GM12878 (cell line): ENCODE results near the gene FAM13C.

ENCODE experiments used
- CTCF ChIP-seq, 3 experiments: IDR thresholded peaks in 2 of 3; conservative IDR thresholded peaks in 1 of 3; 2 replicates each; pipeline ENCODE4 v1.5.1; 2011; ENCODE audit warnings: low read depth in 3 of 3, low read length in 3 of 3, mild to moderate bottlenecking in 3 of 3, control low read depth in 2 of 3, moderate library complexity in 2 of 3, inconsistent platforms in 1 of 3, mixed read lengths in 1 of 3; ENCODE audit not compliant: control insufficient read depth in 2 of 3, insufficient read depth in 1 of 3; ENCODE audit errors: extremely low read depth in 1 of 3
- MEF2A ChIP-seq: IDR thresholded peaks from 2 replicates; pipeline ENCODE4 v1.6.1; 2011; ENCODE audit warnings: low read depth, mild to moderate bottlenecking, low read length, moderate library complexity; ENCODE audit not compliant: insufficient read depth
- SKIL ChIP-seq: fragments of 450-650 bp; IDR thresholded peaks from 2 replicates; pipeline ENCODE4 v1.6.1; 2017; ENCODE audit warnings: mild to moderate bottlenecking, low read depth, inconsistent platforms; ENCODE audit not compliant: poor library complexity, severe bottlenecking
- TAF1 ChIP-seq: IDR thresholded peaks from 2 replicates; pipeline ENCODE4 v1.6.1; 2011; ENCODE audit warnings: mild to moderate bottlenecking, low read depth, low read length, borderline replicate concordance

GRCh38 chr10:59279991-59280505, 82.3 kb downstream of the FAM13C start:
- no peak for TF ChIP-seq SKIL
- no peak for TF ChIP-seq CTCF (IDR thresholded peaks at IDR 0.05 in 2 of 3, conservative IDR thresholded peaks at IDR 0.05 in 1 of 3; ENCODE audit: control insufficient read depth in 2 of 3, extremely low read depth in 1 of 3, insufficient read depth in 1 of 3, low read depth in 3 of 3, low read length in 3 of 3)
- TF ChIP-seq MEF2A: no peak
- no peak for TF ChIP-seq TAF1
